Testis (tissue), 2 donors: Measurements from ENCODE around the gene CADM1.

Experiments
- POLR2A ChIP-seq: fragments of 450-650 bp; IDR thresholded peaks from one replicate; pipeline ENCODE4 v1.6.1; 2017; ENCODE audit warnings: antibody characterized with exemption, mild to moderate bottlenecking, moderate library complexity
- TF ChIP-seq, protein P1 (sequence below), 3 experiments: fragments of 450-650 bp in 2 of 3; fragments of 200-600 bp in 1 of 3; sonication (generic) in 1 of 3; IDR thresholded peaks; one replicate each; pipeline ENCODE4 v1.5.1; 2016 to 2019; ENCODE audit warnings: antibody characterized with exemption in 3 of 3, mild to moderate bottlenecking in 2 of 3, moderate library complexity in 1 of 3

- TF ChIP-seq POLR2A: no peak
- TF ChIP-seq, protein P1, sequence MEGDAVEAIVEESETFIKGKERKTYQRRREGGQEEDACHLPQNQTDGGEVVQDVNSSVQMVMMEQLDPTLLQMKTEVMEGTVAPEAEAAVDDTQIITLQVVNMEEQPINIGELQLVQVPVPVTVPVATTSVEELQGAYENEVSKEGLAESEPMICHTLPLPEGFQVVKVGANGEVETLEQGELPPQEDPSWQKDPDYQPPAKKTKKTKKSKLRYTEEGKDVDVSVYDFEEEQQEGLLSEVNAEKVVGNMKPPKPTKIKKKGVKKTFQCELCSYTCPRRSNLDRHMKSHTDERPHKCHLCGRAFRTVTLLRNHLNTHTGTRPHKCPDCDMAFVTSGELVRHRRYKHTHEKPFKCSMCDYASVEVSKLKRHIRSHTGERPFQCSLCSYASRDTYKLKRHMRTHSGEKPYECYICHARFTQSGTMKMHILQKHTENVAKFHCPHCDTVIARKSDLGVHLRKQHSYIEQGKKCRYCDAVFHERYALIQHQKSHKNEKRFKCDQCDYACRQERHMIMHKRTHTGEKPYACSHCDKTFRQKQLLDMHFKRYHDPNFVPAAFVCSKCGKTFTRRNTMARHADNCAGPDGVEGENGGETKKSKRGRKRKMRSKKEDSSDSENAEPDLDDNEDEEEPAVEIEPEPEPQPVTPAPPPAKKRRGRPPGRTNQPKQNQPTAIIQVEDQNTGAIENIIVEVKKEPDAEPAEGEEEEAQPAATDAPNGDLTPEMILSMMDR (IDR thresholded peaks at IDR 0.05): no peak
Observed at GRCh38 chr11:115535781-115536180, 31.6 kb upstream of the CADM1 start.
